ENCODE data around the gene UNC80. TPM values are rescaled to one million over a fixed set of nuclear protein-coding genes. Genes with fewer than 3 reads are reported as not detected.

Gene UNC80
- total RNA-seq, 1 donor from 2014 or later = 2.8 TPM

DNA sequence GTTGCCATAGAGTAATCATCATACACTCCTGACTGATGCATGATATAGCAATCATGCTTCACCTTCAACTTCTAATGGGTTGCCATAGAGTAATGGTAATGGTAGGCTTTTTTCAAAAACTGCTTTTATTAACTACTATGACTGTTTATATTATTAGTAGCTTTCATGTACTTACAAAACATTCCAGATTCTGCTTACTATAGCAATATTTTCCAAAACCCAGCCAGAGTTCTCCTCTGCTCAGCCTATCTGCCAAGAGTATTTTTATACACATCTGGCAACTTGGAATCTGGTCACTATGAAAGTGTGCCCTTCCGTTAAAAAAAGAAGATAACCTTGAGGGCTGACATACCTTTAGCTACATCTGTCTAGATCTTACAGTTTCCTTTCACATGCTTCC lies 5.0 kb upstream of the UNC80 start:
- Mint-ChIP-seq H3K27me3 (ENCODE audit: low read depth) (peaks cover 6% of the 10 kb centered on the region), H3K36me3 (ENCODE audit: low read depth) (no peaks in the 10 kb centered on the region), H3K27ac (ENCODE audit: unreplicated experiment) (no peak overlapping the region), H3K9me3 (no peaks in the 10 kb centered on the region), H3K4me1 (peaks cover 32% of the 10 kb centered on the region), H3K4me3 (no peak overlapping the region)
- TF ChIP-seq, protein P1, sequence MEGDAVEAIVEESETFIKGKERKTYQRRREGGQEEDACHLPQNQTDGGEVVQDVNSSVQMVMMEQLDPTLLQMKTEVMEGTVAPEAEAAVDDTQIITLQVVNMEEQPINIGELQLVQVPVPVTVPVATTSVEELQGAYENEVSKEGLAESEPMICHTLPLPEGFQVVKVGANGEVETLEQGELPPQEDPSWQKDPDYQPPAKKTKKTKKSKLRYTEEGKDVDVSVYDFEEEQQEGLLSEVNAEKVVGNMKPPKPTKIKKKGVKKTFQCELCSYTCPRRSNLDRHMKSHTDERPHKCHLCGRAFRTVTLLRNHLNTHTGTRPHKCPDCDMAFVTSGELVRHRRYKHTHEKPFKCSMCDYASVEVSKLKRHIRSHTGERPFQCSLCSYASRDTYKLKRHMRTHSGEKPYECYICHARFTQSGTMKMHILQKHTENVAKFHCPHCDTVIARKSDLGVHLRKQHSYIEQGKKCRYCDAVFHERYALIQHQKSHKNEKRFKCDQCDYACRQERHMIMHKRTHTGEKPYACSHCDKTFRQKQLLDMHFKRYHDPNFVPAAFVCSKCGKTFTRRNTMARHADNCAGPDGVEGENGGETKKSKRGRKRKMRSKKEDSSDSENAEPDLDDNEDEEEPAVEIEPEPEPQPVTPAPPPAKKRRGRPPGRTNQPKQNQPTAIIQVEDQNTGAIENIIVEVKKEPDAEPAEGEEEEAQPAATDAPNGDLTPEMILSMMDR (conservative IDR thresholded peaks at IDR 0.05) = no peak
- no peak for DNase-seq (ENCODE audit: low read depth, low spot score)

DNA sequence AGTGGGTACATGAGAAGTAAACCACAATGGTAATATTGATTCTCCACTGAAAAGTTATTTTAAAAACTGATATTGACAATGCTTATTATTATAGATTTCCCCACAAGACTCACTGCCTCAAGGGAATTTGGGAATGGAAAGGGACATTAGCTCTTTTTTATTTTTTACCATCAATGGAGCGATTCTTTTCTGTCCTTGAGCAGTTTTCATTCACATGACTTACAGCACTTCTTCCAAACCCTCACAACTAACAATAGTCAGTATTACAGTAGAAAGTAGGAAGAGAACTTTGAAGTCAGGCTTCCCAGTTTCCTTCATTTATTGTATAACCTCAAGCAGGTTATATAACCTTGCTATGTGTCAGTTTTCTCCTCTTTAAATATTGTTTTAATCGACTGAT lies 4.3 kb upstream of the UNC80 start:
- peaks cover 29% of the 10 kb centered on the region for H3K4me1 Mint-ChIP-seq
- H3K9me3 Mint-ChIP-seq = no peaks in the 10 kb centered on the region
- H3K4me3 Mint-ChIP-seq = no peak overlapping the region
- TF ChIP-seq, protein P1 (conservative IDR thresholded peaks at IDR 0.05) = no peak
- H3K27ac Mint-ChIP-seq (ENCODE audit: unreplicated experiment) = no peak overlapping the region
- no peaks in the 10 kb centered on the region for H3K36me3 Mint-ChIP-seq (ENCODE audit: low read depth)
- H3K27me3 Mint-ChIP-seq (ENCODE audit: low read depth) = peaks cover 6% of the 10 kb centered on the region
- DNase-seq (ENCODE audit: low read depth, low spot score) = no peak

- H3K36me3 Mint-ChIP-seq (ENCODE audit: low read depth) = no peaks in the 10 kb centered on the region
- H3K27me3 Mint-ChIP-seq (ENCODE audit: low read depth) = peaks cover 9% of the 10 kb centered on the region
- H3K4me3 Mint-ChIP-seq = no peak overlapping the region
- H3K27ac Mint-ChIP-seq (ENCODE audit: unreplicated experiment) = no peak overlapping the region
- H3K4me1 Mint-ChIP-seq = peaks cover 22% of the 10 kb centered on the region
- TF ChIP-seq, protein P1 (conservative IDR thresholded peaks at IDR 0.05) = no peak
- H3K9me3 Mint-ChIP-seq = no peaks in the 10 kb centered on the region
- no peak for DNase-seq (ENCODE audit: low read depth, low spot score)
Measured at GRCh38 chr2:209768557-209768956, 3.1 kb upstream of the UNC80 start.

DNA sequence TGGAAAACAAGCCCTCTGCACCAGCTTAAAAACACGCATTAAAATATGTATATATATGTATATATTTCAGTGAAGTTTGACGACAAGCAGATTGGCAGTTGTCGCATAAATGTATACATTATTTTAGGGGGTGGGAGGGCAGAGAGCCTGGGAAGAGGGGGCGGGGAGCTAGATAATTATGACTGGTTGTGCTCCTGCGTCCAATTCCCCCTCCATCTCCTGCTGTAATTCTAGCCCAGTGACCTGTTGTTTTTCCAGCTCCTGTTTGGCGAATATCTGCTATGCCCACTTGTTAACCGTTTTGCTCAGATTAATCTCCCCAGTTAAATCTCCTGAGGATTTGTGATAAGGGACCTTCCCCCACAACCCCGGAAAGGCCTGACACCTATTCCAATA lies 656 bp downstream of the UNC80 start:
- no peak overlapping the region for H3K27ac Mint-ChIP-seq (ENCODE audit: unreplicated experiment)
- no peak for DNase-seq (ENCODE audit: low read depth, low spot score)
- H3K4me3 Mint-ChIP-seq = peak overlapping the region; percentile 85
- H3K27me3 Mint-ChIP-seq (ENCODE audit: low read depth) = peaks cover 9% of the 10 kb centered on the region
- TF ChIP-seq, protein P1 (conservative IDR thresholded peaks at IDR 0.05) = no peak
- H3K9me3 Mint-ChIP-seq = no peaks in the 10 kb centered on the region
- H3K36me3 Mint-ChIP-seq (ENCODE audit: low read depth) = no peaks in the 10 kb centered on the region
- H3K4me1 Mint-ChIP-seq = peaks cover 15% of the 10 kb centered on the region

DNA sequence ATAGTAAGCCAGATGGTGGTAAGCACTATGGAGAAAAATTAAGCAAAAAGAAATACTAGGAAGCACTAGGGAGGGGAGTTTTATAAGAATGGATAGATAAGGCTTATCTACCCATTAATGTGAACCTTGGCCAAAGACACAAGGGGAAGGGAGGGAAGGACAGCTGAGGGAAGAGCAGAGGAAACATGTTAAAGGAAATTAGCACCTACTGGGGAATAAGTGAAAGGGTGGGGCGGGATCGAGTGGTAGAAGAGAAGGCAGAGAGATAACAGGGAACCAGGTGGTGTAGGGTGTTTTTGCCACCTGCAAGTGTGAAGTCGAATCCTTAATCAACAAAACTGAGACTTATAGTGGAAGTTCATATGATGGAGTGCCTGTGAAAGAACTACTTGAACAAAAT lies 1.7 kb downstream of the UNC80 start:
- Mint-ChIP-seq H3K36me3 (ENCODE audit: low read depth) (no peaks in the 10 kb centered on the region), H3K4me1 (peaks cover 8% of the 10 kb centered on the region), H3K4me3 (peak overlapping the region; percentile 73), H3K9me3 (no peaks in the 10 kb centered on the region), H3K27me3 (ENCODE audit: low read depth) (peaks cover 9% of the 10 kb centered on the region), H3K27ac (ENCODE audit: unreplicated experiment) (no peak overlapping the region)
- no peak for DNase-seq (ENCODE audit: low read depth, low spot score)
- TF ChIP-seq, protein P1 (conservative IDR thresholded peaks at IDR 0.05) = no peak

DNA sequence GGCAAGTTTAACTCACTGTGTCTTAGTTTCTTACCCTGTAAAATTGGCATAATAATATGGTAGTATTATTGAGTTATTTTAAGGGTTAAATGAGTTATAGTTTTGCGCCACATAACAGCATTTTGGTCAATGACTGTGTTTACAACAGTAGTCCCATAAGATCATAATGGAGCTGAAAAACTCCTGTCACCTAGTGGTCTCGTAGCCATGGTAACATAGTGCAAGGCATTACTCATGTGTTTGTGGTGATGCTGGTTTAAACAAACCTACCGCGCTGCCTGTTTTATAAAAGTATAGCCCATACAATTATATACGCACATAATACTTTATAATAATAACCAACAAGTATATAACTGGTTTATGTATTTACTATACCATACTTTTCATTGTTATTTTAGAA lies 15.8 kb downstream of the UNC80 start:
- Mint-ChIP-seq H3K9me3 (no peaks in the 10 kb centered on the region), H3K4me3 (no peak overlapping the region), H3K36me3 (ENCODE audit: low read depth) (no peaks in the 10 kb centered on the region), H3K27me3 (ENCODE audit: low read depth) (no peaks in the 10 kb centered on the region), H3K4me1 (no peaks in the 10 kb centered on the region), H3K27ac (ENCODE audit: unreplicated experiment) (no peak overlapping the region)
- TF ChIP-seq, protein P1 (conservative IDR thresholded peaks at IDR 0.05) = no peak
- no peak for DNase-seq (ENCODE audit: low read depth, low spot score)

Data from neural crest cell (in vitro differentiated cells).